GM23338 (cell line): Measurements from ENCODE around the gene TMEM51. TPM values are rescaled to one million over a fixed set of nuclear protein-coding genes. Genes with fewer than 3 reads are reported as not detected.

Experiments
- ATAC-seq: fragments of 200-7000 bp; cut with Tn5 transposase; 3 replicates; pipeline ENCODE4 v1.9.1; 2020
- DNase-seq: peaks from one replicate; pipeline ENCODE4 v3.0.0-alpha.2; 2015; ENCODE audit warnings: low spot score
- H2AFZ ChIP-seq: fragments of 200-600 bp; sonication (generic); 2 replicates; pipeline ENCODE4 v1.8.0; 2016; ENCODE audit warnings: antibody characterized with exemption, mild to moderate bottlenecking, moderate library complexity
- H3F3A ChIP-seq: fragments of 200-600 bp; sonication (generic); replicated peaks from 2 replicates; pipeline ENCODE4 v1.8.0; 2017; ENCODE audit warnings: antibody characterized with exemption, mixed run types, low read depth
- H3K27ac ChIP-seq: fragments of 200-600 bp; sonication (generic); 2 replicates; pipeline ENCODE4 v1.6.1; 2016; ENCODE audit warnings: low read depth
- H3K27me3 ChIP-seq: fragments of 200-600 bp; sonication (generic); 2 replicates; pipeline ENCODE4 v1.8.0; 2016; ENCODE audit warnings: mild to moderate bottlenecking, mixed run types, moderate library complexity; ENCODE audit not compliant: insufficient read depth
- H3K36me3 ChIP-seq: fragments of 200-600 bp; sonication (generic); 2 replicates; pipeline ENCODE4 v1.8.0; 2016; ENCODE audit warnings: mild to moderate bottlenecking; ENCODE audit not compliant: insufficient read depth
- H3K4me1 ChIP-seq: fragments of 200-600 bp; sonication (generic); 2 replicates; pipeline ENCODE4 v1.8.0; 2016; ENCODE audit warnings: mild to moderate bottlenecking, moderate library complexity; ENCODE audit not compliant: insufficient read depth
- H3K4me2 ChIP-seq: fragments of 200-600 bp; sonication (generic); 2 replicates; pipeline ENCODE4 v1.7.1; 2017; ENCODE audit warnings: mixed run types
- H3K4me3 ChIP-seq: fragments of 200-600 bp; sonication (generic); 2 replicates; pipeline ENCODE4 v1.6.1; 2016; ENCODE audit warnings: mixed run types
- H3K79me2 ChIP-seq: fragments of 200-600 bp; sonication (generic); replicated peaks from 2 replicates; pipeline ENCODE4 v1.8.0; 2017; ENCODE audit warnings: mild to moderate bottlenecking; ENCODE audit not compliant: insufficient read depth
- H3K9me2 ChIP-seq: fragments of 200-600 bp; sonication (generic); 2 replicates; pipeline ENCODE4 v1.8.0; 2017; ENCODE audit not compliant: insufficient read depth
- H4K20me1 ChIP-seq: fragments of 200-600 bp; sonication (generic); replicated peaks from 2 replicates; pipeline ENCODE4 v1.8.0; 2017; ENCODE audit warnings: mild to moderate bottlenecking; ENCODE audit not compliant: insufficient read depth
- H3K27ac Mint-ChIP-seq: 2 replicates; pipeline ENCODE4 v1.8.0; 2020; ENCODE audit warnings: inconsistent platforms, mild to moderate bottlenecking, moderate library complexity, mixed read lengths
- H3K27me3 Mint-ChIP-seq: 3 replicates; pipeline ENCODE4 v1.8.0; 2022; ENCODE audit warnings: low read depth, mild to moderate bottlenecking, moderate library complexity, mixed read lengths, inconsistent platforms; ENCODE audit not compliant: insufficient read depth, poor library complexity
- H3K36me3 Mint-ChIP-seq: 3 replicates; pipeline ENCODE4 v1.8.0; 2021; ENCODE audit warnings: low read depth, mild to moderate bottlenecking, inconsistent platforms, moderate library complexity, mixed read lengths
- H3K4me1 Mint-ChIP-seq: 3 replicates; pipeline ENCODE4 v1.8.0; 2020; ENCODE audit warnings: mild to moderate bottlenecking, inconsistent platforms, mixed read lengths
- H3K4me3 Mint-ChIP-seq: 3 replicates; pipeline ENCODE4 v1.8.0; 2021; ENCODE audit warnings: moderate library complexity, mild to moderate bottlenecking, inconsistent platforms, mixed read lengths
- H3K9me3 Mint-ChIP-seq: 3 replicates; pipeline ENCODE4 v1.8.0; 2020; ENCODE audit warnings: moderate library complexity, mild to moderate bottlenecking, inconsistent platforms, mixed read lengths
- CREB1 ChIP-seq: fragments of 250-450 bp; sonication (Bioruptor Pico); IDR thresholded peaks from 2 replicates; pipeline ENCODE4 v1.5.0; 2020; ENCODE audit warnings: low read depth, mild to moderate bottlenecking, moderate library complexity
- CTCF ChIP-seq, 2 experiments: fragments of 200-600 bp in 1 of 2; sonication (generic) in 1 of 2; conservative IDR thresholded peaks; 2 replicates each; pipeline versions ENCODE4 v1.5.1 to v1.6.1; 2016 to 2017; ENCODE audit warnings: antibody characterized with exemption in 2 of 2, low read depth in 2 of 2, mild to moderate bottlenecking in 2 of 2, moderate library complexity in 1 of 2
- EZH2 ChIP-seq: fragments of 200-600 bp; sonication (generic); IDR thresholded peaks from one replicate; pipeline ENCODE4 v1.8.0; 2017; ENCODE audit warnings: antibody characterized with exemption, mild to moderate bottlenecking, low read depth; ENCODE audit not compliant: unreplicated experiment
- EZH2phosphoT487 ChIP-seq: fragments of 200-600 bp; sonication (generic); IDR thresholded peaks from one replicate; pipeline ENCODE4 v1.8.1; 2018; ENCODE audit warnings: antibody characterized with exemption; ENCODE audit not compliant: unreplicated experiment
- JUNB ChIP-seq: IDR thresholded peaks from one replicate; pipeline ENCODE4 v1.6.1; 2016; ENCODE audit warnings: antibody characterized with exemption; ENCODE audit not compliant: unreplicated experiment
- NANOG ChIP-seq: IDR thresholded peaks from 2 replicates; pipeline ENCODE4 v1.6.1; 2016; ENCODE audit warnings: antibody characterized with exemption, borderline replicate concordance
- POLR2AphosphoS5 ChIP-seq: IDR thresholded peaks from 2 replicates; pipeline ENCODE4 v1.6.1; 2016; ENCODE audit warnings: antibody characterized with exemption, low read depth
- STAT1 ChIP-seq: IDR thresholded peaks from one replicate; pipeline ENCODE4 v1.6.1; 2016; ENCODE audit warnings: antibody characterized with exemption; ENCODE audit not compliant: unreplicated experiment
- ZNF114 ChIP-seq: fragments of 250-450 bp; sonication (Bioruptor Pico); IDR thresholded peaks from 2 replicates; pipeline ENCODE4 v1.5.0; 2020; ENCODE audit warnings: mild to moderate bottlenecking, moderate library complexity
- ZNF331 ChIP-seq: fragments of 250-450 bp; sonication (Bioruptor Pico); IDR thresholded peaks from 2 replicates; pipeline ENCODE4 v1.5.0; 2020; ENCODE audit warnings: low read depth, mild to moderate bottlenecking, moderate library complexity
- ZNF462 ChIP-seq: fragments of 250-450 bp; sonication (Bioruptor Pico); IDR thresholded peaks from 2 replicates; pipeline ENCODE4 v1.5.0; 2020; ENCODE audit warnings: mild to moderate bottlenecking, moderate library complexity
- polyA plus RNA-seq: library from polyadenylated mRNA; unstranded; fragments of >200 nt; fragmentation: Nextera tagmentation; extraction: Ambion mirVana; gene quantifications from 2 replicates; pipeline ENCODE4 v1.2.1, GENCODE V29; 2016
- total RNA-seq: library from RNA; depleted of rRNA; stranded (reverse); fragments of >200 nt; shearing (Covaris generic); gene quantifications from 2 replicates; pipeline ENCODE4 v1.2.3, GENCODE V29; 2014
- TF ChIP-seq, protein P1 (sequence below): IDR thresholded peaks from 2 replicates; pipeline ENCODE4 v1.6.1; 2016; ENCODE audit warnings: antibody characterized with exemption
- TF ChIP-seq, protein P2 (sequence below): IDR thresholded peaks from one replicate; pipeline ENCODE4 v1.6.1; 2018; ENCODE audit warnings: antibody characterized with exemption; ENCODE audit not compliant: unreplicated experiment

TMEM51 gene
- total and polyA plus RNA-seq, 2 experiments from 2014 or later, result 4.0 to 5.2 TPM

GRCh38 chr1:15180945-15181523 is 27.5 kb downstream of the TMEM51 start:
- no peaks in the 10 kb centered on the region for H3K9me2 ChIP-seq
- no peak overlapping the region for H3K4me3 ChIP-seq
- ATAC-seq (no peak), DNase-seq (no peak)
- 0 out of 2 replicates have a peak, but pooled peaks cover 5% of the 10 kb centered on the region for H3F3A ChIP-seq
- H3K9me3 Mint-ChIP-seq, result no peaks in the 10 kb centered on the region
- H3K27ac Mint-ChIP-seq, result peak overlapping the region; percentile 58; the same call in 1 of the 2 replicates
- H3K27me3 Mint-ChIP-seq, result peaks cover 6% of the 10 kb centered on the region
- no peak overlapping the region for H3K4me3 Mint-ChIP-seq
- no peak for TF ChIP-seq EZH2
- TF ChIP-seq, protein P1, sequence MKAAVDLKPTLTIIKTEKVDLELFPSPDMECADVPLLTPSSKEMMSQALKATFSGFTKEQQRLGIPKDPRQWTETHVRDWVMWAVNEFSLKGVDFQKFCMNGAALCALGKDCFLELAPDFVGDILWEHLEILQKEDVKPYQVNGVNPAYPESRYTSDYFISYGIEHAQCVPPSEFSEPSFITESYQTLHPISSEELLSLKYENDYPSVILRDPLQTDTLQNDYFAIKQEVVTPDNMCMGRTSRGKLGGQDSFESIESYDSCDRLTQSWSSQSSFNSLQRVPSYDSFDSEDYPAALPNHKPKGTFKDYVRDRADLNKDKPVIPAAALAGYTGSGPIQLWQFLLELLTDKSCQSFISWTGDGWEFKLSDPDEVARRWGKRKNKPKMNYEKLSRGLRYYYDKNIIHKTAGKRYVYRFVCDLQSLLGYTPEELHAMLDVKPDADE, result no peak
- no peak; a peak in 1 of 4 replicates for TF ChIP-seq CTCF (conservative IDR thresholded peaks at IDR 0.05; ENCODE audit: low read depth in 2 of 2)
- TF ChIP-seq JUNB, result no peak
- TF ChIP-seq NANOG, result no peak
- no peak for TF ChIP-seq POLR2AphosphoS5
- TF ChIP-seq CREB1, result no peak
- TF ChIP-seq ZNF462, result no peak
- TF ChIP-seq, protein P2, sequence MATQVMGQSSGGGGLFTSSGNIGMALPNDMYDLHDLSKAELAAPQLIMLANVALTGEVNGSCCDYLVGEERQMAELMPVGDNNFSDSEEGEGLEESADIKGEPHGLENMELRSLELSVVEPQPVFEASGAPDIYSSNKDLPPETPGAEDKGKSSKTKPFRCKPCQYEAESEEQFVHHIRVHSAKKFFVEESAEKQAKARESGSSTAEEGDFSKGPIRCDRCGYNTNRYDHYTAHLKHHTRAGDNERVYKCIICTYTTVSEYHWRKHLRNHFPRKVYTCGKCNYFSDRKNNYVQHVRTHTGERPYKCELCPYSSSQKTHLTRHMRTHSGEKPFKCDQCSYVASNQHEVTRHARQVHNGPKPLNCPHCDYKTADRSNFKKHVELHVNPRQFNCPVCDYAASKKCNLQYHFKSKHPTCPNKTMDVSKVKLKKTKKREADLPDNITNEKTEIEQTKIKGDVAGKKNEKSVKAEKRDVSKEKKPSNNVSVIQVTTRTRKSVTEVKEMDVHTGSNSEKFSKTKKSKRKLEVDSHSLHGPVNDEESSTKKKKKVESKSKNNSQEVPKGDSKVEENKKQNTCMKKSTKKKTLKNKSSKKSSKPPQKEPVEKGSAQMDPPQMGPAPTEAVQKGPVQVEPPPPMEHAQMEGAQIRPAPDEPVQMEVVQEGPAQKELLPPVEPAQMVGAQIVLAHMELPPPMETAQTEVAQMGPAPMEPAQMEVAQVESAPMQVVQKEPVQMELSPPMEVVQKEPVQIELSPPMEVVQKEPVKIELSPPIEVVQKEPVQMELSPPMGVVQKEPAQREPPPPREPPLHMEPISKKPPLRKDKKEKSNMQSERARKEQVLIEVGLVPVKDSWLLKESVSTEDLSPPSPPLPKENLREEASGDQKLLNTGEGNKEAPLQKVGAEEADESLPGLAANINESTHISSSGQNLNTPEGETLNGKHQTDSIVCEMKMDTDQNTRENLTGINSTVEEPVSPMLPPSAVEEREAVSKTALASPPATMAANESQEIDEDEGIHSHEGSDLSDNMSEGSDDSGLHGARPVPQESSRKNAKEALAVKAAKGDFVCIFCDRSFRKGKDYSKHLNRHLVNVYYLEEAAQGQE, result no peak
- no peak for TF ChIP-seq STAT1
- no peak for TF ChIP-seq EZH2phosphoT487
- TF ChIP-seq ZNF114 (CRISPR knock-in tag), result no peak
- TF ChIP-seq ZNF331 (CRISPR knock-in tag), result no peak
- H4K20me1 ChIP-seq, result peaks cover 4% of the 10 kb centered on the region; the same call in 1 of the 2 replicates
- peaks cover 51% of the 10 kb centered on the region for H3K4me1 Mint-ChIP-seq
- no peak overlapping the region for H3K4me2 ChIP-seq
- H3K36me3 Mint-ChIP-seq, result no peaks in the 10 kb centered on the region; the same call in 2 of the 3 replicates
- H3K27ac ChIP-seq, result no peak overlapping the region
- H3K27me3 ChIP-seq, result no peaks in the 10 kb centered on the region
- H3K4me1 ChIP-seq, result peaks cover 8% of the 10 kb centered on the region; the same call in 1 of the 2 replicates
- H3K79me2 ChIP-seq, result no peaks in the 10 kb centered on the region; the same call in 1 of the 2 replicates
- no peak overlapping the region for H2AFZ ChIP-seq
- H3K36me3 ChIP-seq, result no peaks in the 10 kb centered on the region
